ENCODE data around the gene SLC22A8. TPM values are rescaled to one million over a fixed set of nuclear protein-coding genes. Genes with fewer than 3 reads are reported as not detected.

SLC22A8 gene
- total RNA-seq, 1 experiment from 2014 or later = not detected

GRCh38 chr11:62996271-62996670 lies 19.4 kb downstream of the SLC22A8 start:
- no peak for DNase-seq
- Histone ChIP-seq H3K36me3 (ENCODE audit: control insufficient read depth, insufficient read depth, low read length) (no peaks in the 10 kb centered on the region), H3K27me3 (replicated peaks; ENCODE audit: control insufficient read depth, insufficient read depth, low read length) (no peaks in the 10 kb centered on the region), H3K4me1 (no peaks in the 10 kb centered on the region), H3K9me3 (no peaks in the 10 kb centered on the region), H3K4me3 (ENCODE audit: low read depth, low read length) (no peak overlapping the region)
- H3K4me1 Mint-ChIP-seq (ENCODE audit: low read depth, unreplicated experiment) = no peaks in the 10 kb centered on the region
- CTCF ChIA-PET = interaction anchor here (1.4 kb wide), 1 partner anchor 91 kb away, joined by 4 read pairs; no protein-coding TSS in a partner anchor
- H3K9me3 Mint-ChIP-seq (ENCODE audit: unreplicated experiment) = no peaks in the 10 kb centered on the region
- H3K4me3 Mint-ChIP-seq (ENCODE audit: unreplicated experiment) = no peak overlapping the region
- no peak for TF ChIP-seq CTCF (IDR thresholded peaks at IDR 0.05; ENCODE audit: insufficient read depth in 1 of 2, low read depth in 1 of 2, low read length in 1 of 2, severe bottlenecking in 1 of 2, unreplicated experiment in 1 of 2)
- BruUV-seq (replicated peaks) = no TSS peak
- peaks cover 5% of the 10 kb centered on the region for H3K27me3 Mint-ChIP-seq (ENCODE audit: insufficient read depth, unreplicated experiment)
- POLR2A ChIA-PET = no interaction called here
- H3K27ac Mint-ChIP-seq (ENCODE audit: unreplicated experiment) = no peak overlapping the region
- intact Hi-C loops (cut with micrococcal nuclease; ENCODE audit: unreplicated experiment) = loop anchor here (1.0 kb wide), 1 partner anchor 27 kb away; no protein-coding TSS in a partner anchor
- H3K36me3 Mint-ChIP-seq (ENCODE audit: insufficient read depth, unreplicated experiment) = no peaks in the 10 kb centered on the region

GRCh38 chr11:62994775-62995174 lies 20.9 kb downstream of the SLC22A8 start:
- TF ChIP-seq CTCF (IDR thresholded peaks at IDR 0.05; ENCODE audit: insufficient read depth in 1 of 2, low read depth in 1 of 2, low read length in 1 of 2, severe bottlenecking in 1 of 2, unreplicated experiment in 1 of 2) = no peak
- POLR2A ChIA-PET = no interaction called here
- H3K36me3 Mint-ChIP-seq (ENCODE audit: insufficient read depth, unreplicated experiment) = no peaks in the 10 kb centered on the region
- no peaks in the 10 kb centered on the region for H3K9me3 ChIP-seq
- no peaks in the 10 kb centered on the region for H3K9me3 Mint-ChIP-seq (ENCODE audit: unreplicated experiment)
- H3K27me3 ChIP-seq (replicated peaks; ENCODE audit: control insufficient read depth, insufficient read depth, low read length) = no peaks in the 10 kb centered on the region
- no peak overlapping the region for H3K4me3 ChIP-seq (ENCODE audit: low read depth, low read length)
- CTCF ChIA-PET = interaction anchor here (0.7 kb wide), 1 partner anchor 52 kb away, joined by 3 read pairs; no protein-coding TSS in a partner anchor
- no peaks in the 10 kb centered on the region for H3K4me1 Mint-ChIP-seq (ENCODE audit: low read depth, unreplicated experiment)
- no TSS peak for BruUV-seq (replicated peaks)
- no peak for DNase-seq
- no peak overlapping the region for H3K27ac Mint-ChIP-seq (ENCODE audit: unreplicated experiment)
- no peak overlapping the region for H3K4me3 Mint-ChIP-seq (ENCODE audit: unreplicated experiment)
- intact Hi-C loops (cut with micrococcal nuclease; ENCODE audit: unreplicated experiment) = no loop called here
- no peaks in the 10 kb centered on the region for H3K36me3 ChIP-seq (ENCODE audit: control insufficient read depth, insufficient read depth, low read length)
- H3K4me1 ChIP-seq = no peaks in the 10 kb centered on the region
- peaks cover 5% of the 10 kb centered on the region for H3K27me3 Mint-ChIP-seq (ENCODE audit: insufficient read depth, unreplicated experiment)

GRCh38 chr11:62988276-62988675 lies 27.4 kb downstream of the SLC22A8 start:
- Mint-ChIP-seq H3K27me3 (ENCODE audit: insufficient read depth, unreplicated experiment) (peaks cover 14% of the 10 kb centered on the region), H3K9me3 (ENCODE audit: unreplicated experiment) (no peaks in the 10 kb centered on the region), H3K4me1 (ENCODE audit: low read depth, unreplicated experiment) (no peaks in the 10 kb centered on the region), H3K4me3 (ENCODE audit: unreplicated experiment) (no peak overlapping the region), H3K27ac (ENCODE audit: unreplicated experiment) (no peak overlapping the region), H3K36me3 (ENCODE audit: insufficient read depth, unreplicated experiment) (no peaks in the 10 kb centered on the region)
- CTCF ChIA-PET = interaction anchor here (1.2 kb wide), 1 partner anchor 13 kb away, joined by 4 read pairs; no protein-coding TSS in a partner anchor
- BruUV-seq (replicated peaks) = no TSS peak
- no peak for TF ChIP-seq CTCF (IDR thresholded peaks at IDR 0.05; ENCODE audit: insufficient read depth in 1 of 2, low read depth in 1 of 2, low read length in 1 of 2, severe bottlenecking in 1 of 2, unreplicated experiment in 1 of 2)
- Histone ChIP-seq H3K9me3 (no peaks in the 10 kb centered on the region), H3K4me1 (no peaks in the 10 kb centered on the region), H3K27me3 (replicated peaks; ENCODE audit: control insufficient read depth, insufficient read depth, low read length) (no peaks in the 10 kb centered on the region), H3K4me3 (ENCODE audit: low read depth, low read length) (no peak overlapping the region), H3K36me3 (ENCODE audit: control insufficient read depth, insufficient read depth, low read length) (no peaks in the 10 kb centered on the region)
- DNase-seq = no peak
- POLR2A ChIA-PET = no interaction called here
- intact Hi-C loops (cut with micrococcal nuclease; ENCODE audit: unreplicated experiment) = no loop called here
